ENCODE results near the gene NR2F2. TPM values are rescaled to one million over a fixed set of nuclear protein-coding genes. Genes with fewer than 3 reads are reported as not detected.

Gene NR2F2
- total and polyA plus RNA-seq, 2 donors (not counting 1 experiment from before 2014, with no cell fraction given): not detected

GRCh38 chr15:96332637-96333121 is 2.2 kb downstream of the NR2F2 start:
- Mint-ChIP-seq H3K4me3 (peak overlapping the region; percentile 54), H3K27ac (no peak overlapping the region), H3K27me3 (peaks cover 67% of the 10 kb centered on the region), H3K4me1 (peaks cover 14% of the 10 kb centered on the region), H3K9me3 (ENCODE audit: insufficient read depth) (no peaks in the 10 kb centered on the region)
- ATAC-seq (ENCODE audit: low read depth) (no peak), DNase-seq (no peak)
- Histone ChIP-seq H2AFZ (ENCODE audit: insufficient read depth, low read depth, low read length, poor library complexity, severe bottlenecking) (peak overlapping the region; percentile 18), H3K4me1 (ENCODE audit: control insufficient read depth in 2 of 2, insufficient read depth in 2 of 2, low read length in 2 of 2) (peaks cover 4 to 9% of the 10 kb centered on the region in 2 donors), H3K9ac (ENCODE audit: low read length) (peak overlapping the region; percentile 2), H3K4me2 (replicated peaks; ENCODE audit: low read depth, low read length, poor library complexity, severe bottlenecking) (peak overlapping the region; percentile 46), H3K9me3 (ENCODE audit: control extremely low read depth in 1 of 3, control insufficient read depth in 2 of 3, insufficient read depth in 1 of 3, low read length in 2 of 3) (peaks cover 0 to 38% (median 0%) of the 10 kb centered on the region in 3 donors), H3K27ac (ENCODE audit: low read length in 2 of 2) (no peak overlapping the region), H3K79me2 (ENCODE audit: control insufficient read depth, insufficient read depth, low read length) (no peaks in the 10 kb centered on the region), H4K20me1 (ENCODE audit: control insufficient read depth, insufficient read depth, low read length, poor library complexity, severe bottlenecking) (no peaks in the 10 kb centered on the region), H3K4me3 (ENCODE audit: control extremely low read depth in 1 of 5, extremely low read depth in 1 of 5, insufficient read depth in 1 of 5, low read depth in 2 of 5, low read length in 4 of 5) (peak overlapping the region in 1 of 5 experiments; percentile 28), H3K36me3 (replicated peaks in 1 of 2; ENCODE audit: control extremely low read depth in 1 of 2, control insufficient read depth in 1 of 2, extremely low read depth in 1 of 2, insufficient read depth in 2 of 2, low read length in 1 of 2) (no peaks in the 10 kb centered on the region), H3K27me3 (replicated peaks in 1 of 4; ENCODE audit: control extremely low read depth in 1 of 4, control insufficient read depth in 3 of 4, insufficient read depth in 4 of 4, low read length in 3 of 4) (peaks cover 0 to 68% (median 34%) of the 10 kb centered on the region in 4 experiments)
- TF ChIP-seq EZH2 (IDR thresholded peaks at IDR 0.05; ENCODE audit: borderline replicate concordance, insufficient read depth, low read depth, low read length, poor library complexity, severe bottlenecking): no peak
- TF ChIP-seq CTCF (IDR thresholded peaks at IDR 0.05): no peak
- CTCF ChIA-PET: no interaction called here
- intact Hi-C loops (cut with micrococcal nuclease): no loop called here
- 29% methylated on average over 2 of the region's 12 CpGs for WGBS (ENCODE audit: insufficient coverage)
- POLR2A ChIA-PET: no interaction called here

GRCh38 chr15:96333131-96334016 is 2.9 kb downstream of the NR2F2 start:
- Histone ChIP-seq H3K79me2 (ENCODE audit: control insufficient read depth, insufficient read depth, low read length) (no peaks in the 10 kb centered on the region), H4K20me1 (ENCODE audit: control insufficient read depth, insufficient read depth, low read length, poor library complexity, severe bottlenecking) (no peaks in the 10 kb centered on the region), H3K4me1 (ENCODE audit: control insufficient read depth in 2 of 2, insufficient read depth in 2 of 2, low read length in 2 of 2) (peaks cover 4 to 9% of the 10 kb centered on the region in 2 donors), H3K27ac (ENCODE audit: low read length in 2 of 2) (no peak overlapping the region), H3K27me3 (replicated peaks in 1 of 4; ENCODE audit: control extremely low read depth in 1 of 4, control insufficient read depth in 3 of 4, insufficient read depth in 4 of 4, low read length in 3 of 4) (peaks cover 0 to 67% (median 31%) of the 10 kb centered on the region in 4 experiments), H3K36me3 (replicated peaks in 1 of 2; ENCODE audit: control extremely low read depth in 1 of 2, control insufficient read depth in 1 of 2, extremely low read depth in 1 of 2, insufficient read depth in 2 of 2, low read length in 1 of 2) (no peaks in the 10 kb centered on the region), H2AFZ (ENCODE audit: insufficient read depth, low read depth, low read length, poor library complexity, severe bottlenecking) (peak overlapping the region; percentile 18), H3K4me2 (replicated peaks; ENCODE audit: low read depth, low read length, poor library complexity, severe bottlenecking) (peak overlapping the region; percentile 46), H3K9me3 (ENCODE audit: control extremely low read depth in 1 of 3, control insufficient read depth in 2 of 3, insufficient read depth in 1 of 3, low read length in 2 of 3) (peaks cover 0 to 38% (median 0%) of the 10 kb centered on the region in 3 donors), H3K9ac (ENCODE audit: low read length) (peak overlapping the region; percentile 2), H3K4me3 (ENCODE audit: control extremely low read depth in 1 of 5, extremely low read depth in 1 of 5, insufficient read depth in 1 of 5, low read depth in 2 of 5, low read length in 4 of 5) (peak overlapping the region in 1 of 5 experiments; percentile 28)
- Mint-ChIP-seq H3K4me1 (peaks cover 14% of the 10 kb centered on the region), H3K27me3 (peaks cover 67% of the 10 kb centered on the region), H3K4me3 (no peak overlapping the region), H3K9me3 (ENCODE audit: insufficient read depth) (no peaks in the 10 kb centered on the region), H3K27ac (no peak overlapping the region)
- CTCF ChIA-PET: no interaction called here
- ATAC-seq (ENCODE audit: low read depth) (no peak), DNase-seq (no peak)
- WGBS (ENCODE audit: insufficient coverage): 11% methylated on average over 47 of the region's 67 CpGs
- POLR2A ChIA-PET: no interaction called here
- intact Hi-C loops (cut with micrococcal nuclease): no loop called here
- no peak for TF ChIP-seq CTCF (IDR thresholded peaks at IDR 0.05)
- no peak for TF ChIP-seq EZH2 (IDR thresholded peaks at IDR 0.05; ENCODE audit: borderline replicate concordance, insufficient read depth, low read depth, low read length, poor library complexity, severe bottlenecking)
